ENCODE data around the gene ARRB1.
"Not testable (repeated sequence)": the region's sequence is repeated elsewhere in the genome, so short reads cannot be mapped to it uniquely, and the experiment has no call there.

ARRB1 gene

DNA sequence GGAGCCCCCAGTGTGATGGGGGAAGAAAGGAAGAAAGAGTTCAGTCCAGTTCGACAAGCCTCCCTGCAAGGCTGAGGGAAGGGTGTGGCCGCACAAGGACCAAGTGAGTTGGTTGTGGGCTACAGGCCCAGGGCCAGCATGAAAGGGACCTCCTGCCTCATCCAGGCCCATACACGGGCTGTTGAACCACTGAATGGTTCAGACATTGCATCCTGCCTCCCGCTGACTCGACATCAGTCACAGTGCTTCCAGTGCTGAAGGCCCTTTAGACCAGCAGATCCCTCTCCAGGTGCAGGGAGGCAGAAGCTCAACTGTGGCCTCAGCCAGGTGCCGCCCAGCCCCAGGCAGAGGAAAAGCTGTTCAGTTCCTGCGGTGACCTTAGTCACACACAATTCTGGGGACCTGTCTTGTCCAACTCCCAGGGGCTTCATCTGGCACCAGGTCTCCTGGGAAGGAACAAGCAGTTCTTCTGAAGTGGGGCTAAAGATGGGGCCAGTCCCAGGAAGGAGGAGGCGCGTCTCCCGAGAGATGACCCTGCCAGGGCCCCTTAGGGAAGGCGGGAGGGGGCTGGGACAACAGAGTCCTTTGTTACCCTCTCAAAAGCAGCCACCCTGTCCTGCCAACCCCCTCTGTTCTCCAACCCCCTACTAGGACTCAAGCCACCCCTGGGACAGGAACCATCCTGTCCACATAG is 6.6 kb downstream of the ARRB1 start:
- H3K4me3 ChIP-seq (ENCODE audit: low read depth, low read length), result no peak overlapping the region

DNA sequence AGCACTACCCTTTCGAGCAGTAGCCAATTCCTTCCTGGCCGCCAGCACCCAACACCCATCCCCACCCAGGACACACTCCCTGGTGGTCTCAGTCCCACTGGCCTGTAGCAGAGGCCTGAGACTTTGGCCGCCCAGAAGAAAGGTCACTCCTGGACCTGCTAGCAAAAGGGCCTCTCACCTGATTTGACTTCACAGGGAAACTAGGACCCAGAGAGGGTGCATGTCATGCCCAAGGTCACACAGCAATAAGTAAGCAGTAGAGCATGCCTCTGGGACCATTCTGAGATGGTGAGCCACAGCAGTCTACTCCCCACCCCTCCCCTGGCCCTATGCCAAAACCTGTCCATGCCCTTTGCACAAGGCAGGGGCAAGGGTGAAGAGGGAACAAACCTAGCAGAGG is 7.3 kb downstream of the ARRB1 start:
- no peak overlapping the region for H3K4me3 ChIP-seq (ENCODE audit: low read depth, low read length)

- no peak overlapping the region for H3K4me3 ChIP-seq (ENCODE audit: low read depth, low read length)
Measured at GRCh38 chr11:75342966-75343870, 8.2 kb downstream of the ARRB1 start.

DNA sequence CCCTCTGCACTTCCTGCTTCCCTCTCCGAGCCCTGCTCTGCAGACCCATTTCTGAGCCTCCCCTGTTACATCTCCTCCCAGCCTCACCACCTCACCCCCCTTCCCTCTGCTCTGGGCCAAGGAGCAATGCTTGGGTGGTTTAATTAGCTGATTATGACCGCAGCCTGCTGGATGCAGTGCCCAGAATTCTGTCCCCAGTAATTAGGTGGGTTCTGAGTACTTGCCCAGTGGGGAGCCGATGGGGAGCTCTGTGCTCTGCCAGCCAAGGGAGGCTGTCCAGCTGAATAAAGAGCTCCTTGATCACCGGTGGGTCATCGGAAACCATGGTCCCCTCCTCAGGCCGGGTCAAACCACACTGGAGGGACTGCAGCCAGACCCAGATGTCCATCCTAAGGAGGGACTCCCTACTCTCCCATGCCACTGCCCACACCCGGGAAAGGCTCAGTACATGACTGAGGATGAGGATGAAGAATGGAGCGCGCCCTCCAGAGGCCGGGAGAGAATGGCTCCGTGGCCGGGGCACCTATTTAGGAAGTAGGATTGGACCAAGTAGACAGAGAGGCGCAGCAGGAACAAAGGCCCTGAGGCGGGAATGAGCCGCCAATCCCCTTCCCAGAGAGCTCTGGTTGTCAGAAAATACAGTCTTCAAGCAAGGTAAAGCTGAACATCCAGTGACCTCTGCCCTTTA is 9.1 kb downstream of the ARRB1 start:
- no peak overlapping the region for H3K4me3 ChIP-seq (ENCODE audit: low read depth, low read length)

DNA sequence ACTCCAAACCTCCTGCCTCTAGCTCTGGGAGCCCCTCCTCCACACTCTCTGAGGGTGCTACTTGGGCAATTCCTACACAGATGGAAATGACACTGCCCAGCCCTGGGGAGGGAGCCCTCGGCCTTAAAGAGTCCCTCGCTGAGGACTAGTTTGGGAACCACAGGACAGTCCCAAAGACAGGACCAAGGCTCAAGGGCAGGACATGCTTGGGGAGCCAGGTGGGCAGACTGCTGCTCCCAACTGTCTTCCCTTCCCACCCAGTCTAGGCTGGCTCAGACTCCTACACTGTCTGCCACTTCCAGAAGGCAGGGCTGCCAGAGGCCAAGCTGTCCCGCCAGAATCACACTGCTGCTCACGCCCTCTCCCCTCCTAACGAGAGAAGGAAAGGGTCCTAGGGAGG is 9.8 kb downstream of the ARRB1 start:
- no peak overlapping the region for H3K4me3 ChIP-seq (ENCODE audit: low read depth, low read length)

GRCh38 chr11:75339685-75340409 is 11.6 kb downstream of the ARRB1 start:
- no peak overlapping the region for H3K4me3 ChIP-seq (ENCODE audit: low read depth, low read length)

DNA sequence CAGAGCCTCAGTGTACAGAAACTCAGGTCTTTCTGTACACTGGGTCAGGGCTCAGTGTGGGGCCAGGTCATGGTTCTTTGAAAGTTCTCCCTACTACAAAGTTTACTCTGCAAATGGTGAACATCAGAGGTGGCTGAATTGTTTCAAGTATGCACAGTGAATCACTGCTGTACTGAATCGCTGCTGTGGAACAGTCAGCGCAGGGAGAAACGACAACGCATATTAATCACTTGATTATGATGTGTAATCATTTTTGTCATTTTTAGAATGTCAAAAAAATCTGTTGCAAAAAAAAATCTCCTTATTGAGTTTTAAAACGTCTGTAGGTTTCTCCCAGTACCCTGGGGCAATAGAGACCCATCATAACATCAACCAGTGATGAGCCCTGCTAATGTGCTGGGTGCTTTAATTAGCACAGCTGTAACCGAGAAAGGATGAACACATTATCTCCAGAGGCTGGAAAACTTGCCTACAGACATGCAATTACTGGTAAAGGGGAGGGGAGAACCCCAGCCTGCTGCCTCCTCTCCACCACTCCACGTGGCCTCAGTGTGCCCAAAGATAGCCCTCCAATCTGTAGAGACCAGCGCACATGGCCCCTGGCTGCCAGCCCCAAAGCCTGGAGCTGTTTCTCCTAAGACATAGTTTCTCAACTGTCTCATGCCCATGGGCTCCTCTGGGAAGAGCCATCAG is 12.8 kb downstream of the ARRB1 start:
- no peak overlapping the region for H3K4me3 ChIP-seq (ENCODE audit: low read depth, low read length)

- H3K4me3 ChIP-seq (ENCODE audit: low read depth, low read length), result no peak overlapping the region
Measured at GRCh38 chr11:75337195-75337654, 14.2 kb downstream of the ARRB1 start.

GRCh38 chr11:75334976-75335375 is 16.5 kb downstream of the ARRB1 start:
- no peak overlapping the region for H3K4me3 ChIP-seq (ENCODE audit: low read depth, low read length)

- no peak overlapping the region for H3K4me3 ChIP-seq (ENCODE audit: low read depth, low read length)
Measured at GRCh38 chr11:75334402-75334891, 17.0 kb downstream of the ARRB1 start.

DNA sequence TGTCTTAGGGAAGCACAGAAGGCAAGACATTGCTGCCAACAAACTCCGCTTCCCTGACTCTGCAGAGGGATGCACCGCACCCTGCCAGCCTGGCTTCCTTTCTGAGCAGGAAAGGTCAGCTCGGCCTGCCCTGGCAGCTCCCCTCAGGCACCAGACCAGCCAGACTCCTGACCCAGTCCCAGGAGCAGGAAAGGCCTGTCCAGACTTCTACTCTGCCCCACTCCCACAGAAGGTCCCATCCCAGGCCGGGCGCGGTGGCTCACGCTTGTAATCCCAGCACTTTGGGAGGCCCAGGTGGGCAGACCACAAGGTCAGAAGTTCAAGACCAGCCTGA is 17.7 kb downstream of the ARRB1 start:
- H3K4me3 ChIP-seq (ENCODE audit: low read depth, low read length), result no peak overlapping the region

DNA sequence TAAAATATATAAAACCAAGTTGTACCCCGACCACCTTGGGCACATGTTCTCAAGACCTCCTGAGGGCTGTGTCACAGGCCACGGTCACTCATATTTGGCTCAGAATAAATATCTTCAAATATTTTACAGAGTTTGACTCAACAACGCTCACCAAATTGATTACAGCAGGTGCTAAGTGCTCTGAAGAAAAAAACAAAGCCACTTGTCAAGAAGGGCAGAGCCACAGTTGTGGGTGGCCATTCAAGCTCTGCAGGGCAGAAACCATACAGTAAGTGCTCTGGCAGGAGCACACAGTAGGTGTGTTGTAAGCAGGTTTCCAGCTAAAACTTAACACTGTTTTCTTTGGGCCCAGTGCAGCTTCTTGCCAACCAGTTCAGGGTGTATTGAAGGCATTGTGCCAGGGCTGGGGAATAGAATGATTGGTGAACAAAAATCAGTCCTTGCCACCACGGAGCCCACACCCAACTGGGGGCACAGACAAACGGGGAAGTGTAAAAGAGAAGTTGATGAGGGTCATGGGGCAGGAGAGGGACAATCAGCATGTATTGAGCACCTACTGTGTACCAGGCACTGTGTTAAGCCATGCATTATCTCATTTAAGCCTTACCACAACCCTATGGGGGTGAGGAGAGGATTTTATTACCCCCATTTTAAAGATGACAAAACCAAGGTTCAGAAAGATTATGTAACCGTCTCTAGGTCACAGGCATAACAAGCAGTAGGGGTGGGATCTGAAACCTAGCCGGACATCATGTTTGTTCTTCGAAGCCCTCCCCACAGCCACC is 18.2 kb downstream of the ARRB1 start:
- H3K4me3 ChIP-seq (ENCODE audit: low read depth, low read length), result no peak overlapping the region

DNA sequence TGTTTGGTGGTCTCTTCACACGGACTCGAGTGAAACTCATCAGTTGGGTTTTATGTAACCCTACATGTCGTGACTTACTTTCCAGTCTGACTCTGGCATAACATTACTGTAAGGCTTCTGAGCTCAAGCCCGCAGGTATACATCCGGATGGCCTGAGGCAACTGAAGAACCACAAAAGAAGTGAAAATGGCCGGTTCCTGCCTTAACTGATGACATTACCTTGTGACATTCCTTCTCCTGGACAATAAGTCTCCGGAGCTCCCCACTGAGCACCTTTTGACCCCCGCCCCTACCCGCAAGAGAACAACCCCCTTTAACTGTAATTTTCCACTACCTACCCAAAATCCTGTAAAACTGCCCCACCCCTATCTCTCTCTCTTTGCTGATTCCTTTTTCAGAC is 19.7 kb downstream of the ARRB1 start:
- H3K4me3 ChIP-seq (ENCODE audit: low read depth, low read length), result not testable (repeated sequence)

- not testable (repeated sequence) for H3K4me3 ChIP-seq (ENCODE audit: low read depth, low read length)
Measured at GRCh38 chr11:75331304-75331703, 20.2 kb downstream of the ARRB1 start.

DNA sequence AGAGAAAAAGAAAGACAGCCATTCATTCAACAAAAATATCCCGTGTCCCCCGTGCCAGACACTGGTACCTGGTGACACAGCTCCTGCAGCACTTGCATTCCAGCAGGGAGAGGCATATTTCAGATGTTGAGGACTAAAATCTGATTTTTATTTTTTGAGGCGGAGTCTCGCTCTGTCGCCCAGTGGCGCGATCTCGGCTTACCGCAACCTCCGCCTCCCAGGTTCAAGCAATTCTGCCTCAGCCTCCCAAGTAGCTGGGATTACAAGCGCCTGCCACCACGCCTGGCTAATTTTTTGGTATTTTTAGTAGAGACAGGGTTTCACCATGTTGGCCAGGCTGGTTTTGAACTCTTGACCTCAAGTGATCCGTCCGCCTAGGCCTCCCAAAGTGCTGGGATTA is 20.6 kb downstream of the ARRB1 start:
- not testable (repeated sequence) for H3K4me3 ChIP-seq (ENCODE audit: low read depth, low read length)

- no peak overlapping the region for H3K4me3 ChIP-seq (ENCODE audit: low read depth, low read length)
Measured at GRCh38 chr11:75330291-75330690, 21.2 kb downstream of the ARRB1 start.

GRCh38 chr11:75328426-75329277 is 22.8 kb downstream of the ARRB1 start:
- no peak overlapping the region for H3K4me3 ChIP-seq (ENCODE audit: low read depth, low read length)

GRCh38 chr11:75326439-75326810 is 25.0 kb downstream of the ARRB1 start:
- H3K4me3 ChIP-seq (ENCODE audit: low read depth, low read length), result no peak overlapping the region

Measured in iPS-11a (cell line).